Kasumi-1 (cell line): ENCODE results near the gene METAP1D.
A peak's percentile ranks its signal among the peaks of the same experiment; 100 is the strongest.

Source experiments
- DNase-seq, 2 experiments: peaks; one replicate each; lab custom pipeline; 2025; lab: John Stamatoyannopoulos, UW

METAP1D gene

GRCh38 chr2:172091761-172092566, 92.2 kb downstream of the METAP1D start:
- DNase-seq, result no peak

- no peak for DNase-seq
Observed at GRCh38 chr2:172092716-172093415, 93.1 kb downstream of the METAP1D start.

GRCh38 chr2:172093416-172094293, 93.9 kb downstream of the METAP1D start:
- no peak for DNase-seq

GRCh38 chr2:172094294-172095145, 94.8 kb downstream of the METAP1D start:
- no peak for DNase-seq

GRCh38 chr2:172095146-172095904, 95.6 kb downstream of the METAP1D start:
- DNase-seq, result peak; percentile 65 to 67

GRCh38 chr2:172095905-172096625, 96.3 kb downstream of the METAP1D start:
- DNase-seq, result peak in 1 of 2 experiments; percentile 44

GRCh38 chr2:172096626-172097547, 97.1 kb downstream of the METAP1D start:
- peak in 1 of 2 experiments; percentile 44 for DNase-seq

GRCh38 chr2:172097557-172098131, 97.9 kb downstream of the METAP1D start:
- DNase-seq, result no peak

- no peak for DNase-seq
Observed at GRCh38 chr2:172098287-172098649, 98.5 kb downstream of the METAP1D start.

- peak; percentile 51 to 54 for DNase-seq
Observed at GRCh38 chr2:172098650-172099471, 99.1 kb downstream of the METAP1D start.

GRCh38 chr2:172099472-172100079, 99.8 kb downstream of the METAP1D start:
- no peak for DNase-seq

- DNase-seq, result no peak
Observed at GRCh38 chr2:172100080-172100934, 100.6 kb downstream of the METAP1D start.

- peak in 1 of 2 experiments; percentile 63 for DNase-seq
Observed at GRCh38 chr2:172100935-172101820, 101.4 kb downstream of the METAP1D start.

GRCh38 chr2:172101821-172102390, 102.2 kb downstream of the METAP1D start:
- peak; percentile 52 to 63 for DNase-seq
